Measurements from ENCODE around the gene ME3.

DNA sequence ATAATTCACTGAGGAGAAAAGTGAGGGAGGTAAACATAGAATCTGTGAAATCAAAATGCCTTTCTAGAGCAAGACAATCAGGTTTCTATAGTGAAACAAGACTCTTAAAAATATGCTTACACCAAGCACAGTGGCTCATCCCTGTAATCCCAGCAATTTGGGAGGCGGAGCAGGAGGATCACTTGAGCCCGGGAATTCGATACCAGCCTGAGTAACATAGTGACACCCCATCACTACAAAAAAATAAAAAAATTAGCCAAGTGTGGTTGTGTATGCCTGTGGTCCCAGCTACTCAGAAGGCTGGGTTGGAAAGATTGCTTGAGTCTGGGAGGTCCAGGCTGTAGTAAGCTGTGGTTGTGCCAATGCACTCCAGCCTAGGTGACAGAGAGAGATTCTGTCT, 43.2 kb upstream of the ME3 start:
- TF ChIP-seq, protein P1, sequence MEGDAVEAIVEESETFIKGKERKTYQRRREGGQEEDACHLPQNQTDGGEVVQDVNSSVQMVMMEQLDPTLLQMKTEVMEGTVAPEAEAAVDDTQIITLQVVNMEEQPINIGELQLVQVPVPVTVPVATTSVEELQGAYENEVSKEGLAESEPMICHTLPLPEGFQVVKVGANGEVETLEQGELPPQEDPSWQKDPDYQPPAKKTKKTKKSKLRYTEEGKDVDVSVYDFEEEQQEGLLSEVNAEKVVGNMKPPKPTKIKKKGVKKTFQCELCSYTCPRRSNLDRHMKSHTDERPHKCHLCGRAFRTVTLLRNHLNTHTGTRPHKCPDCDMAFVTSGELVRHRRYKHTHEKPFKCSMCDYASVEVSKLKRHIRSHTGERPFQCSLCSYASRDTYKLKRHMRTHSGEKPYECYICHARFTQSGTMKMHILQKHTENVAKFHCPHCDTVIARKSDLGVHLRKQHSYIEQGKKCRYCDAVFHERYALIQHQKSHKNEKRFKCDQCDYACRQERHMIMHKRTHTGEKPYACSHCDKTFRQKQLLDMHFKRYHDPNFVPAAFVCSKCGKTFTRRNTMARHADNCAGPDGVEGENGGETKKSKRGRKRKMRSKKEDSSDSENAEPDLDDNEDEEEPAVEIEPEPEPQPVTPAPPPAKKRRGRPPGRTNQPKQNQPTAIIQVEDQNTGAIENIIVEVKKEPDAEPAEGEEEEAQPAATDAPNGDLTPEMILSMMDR (IDR thresholded peaks at IDR 0.05): no peak
- TF ChIP-seq POLR2A (IDR thresholded peaks at IDR 0.05): no peak

All from right lobe of liver (tissue), 4 donors.